HL-60 (cell line): Measurements from ENCODE around the gene ACOXL.

Experiments
- DNase-seq, 2 experiments: peaks; one replicate each; pipeline ENCODE4 v3.0.0-alpha.2; 2010 to 2020; ENCODE audit warnings: low read depth in 1 of 2, low spot score in 1 of 2
- H3K27ac ChIP-seq: fragments of 250-450 bp; sonication (Bioruptor Pico); replicated peaks from 2 replicates; pipeline ENCODE4 v1.5.1; 2020; ENCODE audit warnings: mild to moderate bottlenecking, moderate library complexity
- H3K27me3 ChIP-seq: fragments of 250-450 bp; sonication (Bioruptor Pico); 2 replicates; pipeline ENCODE4 v1.5.1; 2021; ENCODE audit warnings: mild to moderate bottlenecking, moderate library complexity; ENCODE audit not compliant: insufficient read depth, poor library complexity, severe bottlenecking
- H3K4me3 ChIP-seq: replicated peaks from 2 replicates; pipeline ENCODE4 v1.5.1; 2011; ENCODE audit warnings: mild to moderate bottlenecking, control low read depth, low read length; ENCODE audit not compliant: insufficient read depth
- GABPA ChIP-seq: IDR thresholded peaks from 2 replicates; pipeline ENCODE4 v1.6.1; 2012; ENCODE audit warnings: low read depth
- POLR2AphosphoS5 ChIP-seq: IDR thresholded peaks from 2 replicates; pipeline ENCODE4 v1.6.1; 2012; ENCODE audit warnings: low read depth
- SPI1 ChIP-seq: IDR thresholded peaks from 2 replicates; pipeline ENCODE4 v1.6.1; 2012; ENCODE audit warnings: low read depth, mild to moderate bottlenecking, borderline replicate concordance
- TF ChIP-seq, protein P1 (sequence below): IDR thresholded peaks from 2 replicates; pipeline ENCODE4 v1.6.1; 2012; ENCODE audit warnings: low read depth; ENCODE audit not compliant: insufficient replicate concordance
- TF ChIP-seq, protein P2 (sequence below): IDR thresholded peaks from one replicate; pipeline ENCODE4 v1.5.1; 2011; ENCODE audit warnings: low read length, control low read depth, inconsistent platforms; ENCODE audit not compliant: insufficient read depth

The ACOXL gene

DNA sequence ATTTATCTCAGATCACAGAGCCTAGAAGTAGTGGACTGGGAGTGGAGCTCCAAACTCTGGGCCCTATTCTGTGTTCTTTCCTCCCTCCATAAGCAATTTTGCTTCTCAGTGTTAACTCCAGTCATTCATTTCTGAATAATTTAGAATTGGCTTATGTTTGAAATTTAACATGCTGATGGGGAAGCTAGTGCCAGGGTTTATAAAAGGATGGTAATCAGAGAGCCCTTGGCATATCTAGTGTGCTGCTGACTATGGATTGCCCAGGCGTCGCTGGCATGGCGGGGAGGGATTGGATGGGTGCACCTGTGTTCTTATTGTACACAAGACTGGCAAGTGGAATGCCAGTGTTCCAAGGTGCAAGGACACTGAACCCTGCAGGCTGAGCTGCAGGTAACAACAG lies 177.1 kb downstream of the ACOXL start:
- H3K4me3 ChIP-seq = no peak overlapping the region
- TF ChIP-seq, protein P1, sequence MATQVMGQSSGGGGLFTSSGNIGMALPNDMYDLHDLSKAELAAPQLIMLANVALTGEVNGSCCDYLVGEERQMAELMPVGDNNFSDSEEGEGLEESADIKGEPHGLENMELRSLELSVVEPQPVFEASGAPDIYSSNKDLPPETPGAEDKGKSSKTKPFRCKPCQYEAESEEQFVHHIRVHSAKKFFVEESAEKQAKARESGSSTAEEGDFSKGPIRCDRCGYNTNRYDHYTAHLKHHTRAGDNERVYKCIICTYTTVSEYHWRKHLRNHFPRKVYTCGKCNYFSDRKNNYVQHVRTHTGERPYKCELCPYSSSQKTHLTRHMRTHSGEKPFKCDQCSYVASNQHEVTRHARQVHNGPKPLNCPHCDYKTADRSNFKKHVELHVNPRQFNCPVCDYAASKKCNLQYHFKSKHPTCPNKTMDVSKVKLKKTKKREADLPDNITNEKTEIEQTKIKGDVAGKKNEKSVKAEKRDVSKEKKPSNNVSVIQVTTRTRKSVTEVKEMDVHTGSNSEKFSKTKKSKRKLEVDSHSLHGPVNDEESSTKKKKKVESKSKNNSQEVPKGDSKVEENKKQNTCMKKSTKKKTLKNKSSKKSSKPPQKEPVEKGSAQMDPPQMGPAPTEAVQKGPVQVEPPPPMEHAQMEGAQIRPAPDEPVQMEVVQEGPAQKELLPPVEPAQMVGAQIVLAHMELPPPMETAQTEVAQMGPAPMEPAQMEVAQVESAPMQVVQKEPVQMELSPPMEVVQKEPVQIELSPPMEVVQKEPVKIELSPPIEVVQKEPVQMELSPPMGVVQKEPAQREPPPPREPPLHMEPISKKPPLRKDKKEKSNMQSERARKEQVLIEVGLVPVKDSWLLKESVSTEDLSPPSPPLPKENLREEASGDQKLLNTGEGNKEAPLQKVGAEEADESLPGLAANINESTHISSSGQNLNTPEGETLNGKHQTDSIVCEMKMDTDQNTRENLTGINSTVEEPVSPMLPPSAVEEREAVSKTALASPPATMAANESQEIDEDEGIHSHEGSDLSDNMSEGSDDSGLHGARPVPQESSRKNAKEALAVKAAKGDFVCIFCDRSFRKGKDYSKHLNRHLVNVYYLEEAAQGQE = no peak
- TF ChIP-seq SPI1 (no peak), POLR2AphosphoS5 (no peak), GABPA (no peak)
- TF ChIP-seq, protein P2, sequence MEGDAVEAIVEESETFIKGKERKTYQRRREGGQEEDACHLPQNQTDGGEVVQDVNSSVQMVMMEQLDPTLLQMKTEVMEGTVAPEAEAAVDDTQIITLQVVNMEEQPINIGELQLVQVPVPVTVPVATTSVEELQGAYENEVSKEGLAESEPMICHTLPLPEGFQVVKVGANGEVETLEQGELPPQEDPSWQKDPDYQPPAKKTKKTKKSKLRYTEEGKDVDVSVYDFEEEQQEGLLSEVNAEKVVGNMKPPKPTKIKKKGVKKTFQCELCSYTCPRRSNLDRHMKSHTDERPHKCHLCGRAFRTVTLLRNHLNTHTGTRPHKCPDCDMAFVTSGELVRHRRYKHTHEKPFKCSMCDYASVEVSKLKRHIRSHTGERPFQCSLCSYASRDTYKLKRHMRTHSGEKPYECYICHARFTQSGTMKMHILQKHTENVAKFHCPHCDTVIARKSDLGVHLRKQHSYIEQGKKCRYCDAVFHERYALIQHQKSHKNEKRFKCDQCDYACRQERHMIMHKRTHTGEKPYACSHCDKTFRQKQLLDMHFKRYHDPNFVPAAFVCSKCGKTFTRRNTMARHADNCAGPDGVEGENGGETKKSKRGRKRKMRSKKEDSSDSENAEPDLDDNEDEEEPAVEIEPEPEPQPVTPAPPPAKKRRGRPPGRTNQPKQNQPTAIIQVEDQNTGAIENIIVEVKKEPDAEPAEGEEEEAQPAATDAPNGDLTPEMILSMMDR = no peak
- no peak for DNase-seq
- no peak overlapping the region for H3K27ac ChIP-seq
- no peaks in the 10 kb centered on the region for H3K27me3 ChIP-seq

DNA sequence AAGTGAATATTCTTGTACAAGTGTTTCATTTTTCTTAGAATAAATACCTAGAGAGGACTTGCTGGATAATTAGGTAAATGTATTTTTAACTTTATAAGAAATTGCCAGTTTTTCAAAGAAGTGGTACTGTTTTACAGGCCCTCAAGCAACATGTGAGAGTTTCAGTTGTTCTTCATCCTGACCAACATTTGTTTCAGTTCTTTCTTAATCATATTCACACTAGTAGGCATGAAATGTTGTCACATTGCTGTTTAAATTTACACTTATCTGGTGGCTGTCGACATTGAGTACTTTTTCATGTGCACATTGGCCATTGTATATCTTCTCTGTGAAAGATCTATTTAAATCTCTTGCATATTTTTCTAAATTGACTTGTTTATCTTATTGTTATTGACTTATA lies 178.1 kb downstream of the ACOXL start:
- H3K27ac ChIP-seq = no peak overlapping the region
- no peak for DNase-seq
- TF ChIP-seq, protein P1 = no peak
- TF ChIP-seq POLR2AphosphoS5 (no peak), GABPA (no peak)
- TF ChIP-seq, protein P2 = no peak

DNA sequence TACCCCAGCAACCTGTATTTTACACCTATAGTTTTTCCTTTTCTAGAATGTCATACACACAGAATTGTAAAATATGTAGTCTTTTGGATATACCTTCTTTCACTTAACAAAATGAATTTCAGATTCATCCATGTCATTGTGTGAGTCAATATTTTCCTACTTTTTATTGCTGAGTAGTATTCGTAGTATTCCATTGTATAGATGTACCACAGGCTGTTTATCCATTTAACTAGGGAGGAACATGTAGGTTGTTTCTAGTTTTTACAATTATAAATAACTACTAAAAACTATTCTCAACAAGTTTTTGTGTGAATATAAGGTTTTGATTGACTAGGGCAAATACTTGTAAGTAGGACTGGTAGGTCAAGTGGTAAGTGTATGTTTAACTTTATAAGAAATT lies 187.4 kb downstream of the ACOXL start:
- no peak overlapping the region for H3K27ac ChIP-seq
- TF ChIP-seq, protein P2 = no peak
- no peak for TF ChIP-seq POLR2AphosphoS5
- TF ChIP-seq, protein P1 = no peak
- no peak for DNase-seq

More for the DNA sequence above, 178.1 kb downstream of the ACOXL start:
- Histone ChIP-seq H3K4me3 (no peak overlapping the region), H3K27me3 (no peaks in the 10 kb centered on the region)

More for the DNA sequence above, 187.4 kb downstream of the ACOXL start:
- Histone ChIP-seq H3K4me3 (no peak overlapping the region), H3K27me3 (no peaks in the 10 kb centered on the region)
